ENCODE measurements around the gene LRRC36.

The LRRC36 gene

GRCh38 chr16:67384778-67385510 is 58.3 kb downstream of the LRRC36 start:
- TF ChIP-seq, protein P1, sequence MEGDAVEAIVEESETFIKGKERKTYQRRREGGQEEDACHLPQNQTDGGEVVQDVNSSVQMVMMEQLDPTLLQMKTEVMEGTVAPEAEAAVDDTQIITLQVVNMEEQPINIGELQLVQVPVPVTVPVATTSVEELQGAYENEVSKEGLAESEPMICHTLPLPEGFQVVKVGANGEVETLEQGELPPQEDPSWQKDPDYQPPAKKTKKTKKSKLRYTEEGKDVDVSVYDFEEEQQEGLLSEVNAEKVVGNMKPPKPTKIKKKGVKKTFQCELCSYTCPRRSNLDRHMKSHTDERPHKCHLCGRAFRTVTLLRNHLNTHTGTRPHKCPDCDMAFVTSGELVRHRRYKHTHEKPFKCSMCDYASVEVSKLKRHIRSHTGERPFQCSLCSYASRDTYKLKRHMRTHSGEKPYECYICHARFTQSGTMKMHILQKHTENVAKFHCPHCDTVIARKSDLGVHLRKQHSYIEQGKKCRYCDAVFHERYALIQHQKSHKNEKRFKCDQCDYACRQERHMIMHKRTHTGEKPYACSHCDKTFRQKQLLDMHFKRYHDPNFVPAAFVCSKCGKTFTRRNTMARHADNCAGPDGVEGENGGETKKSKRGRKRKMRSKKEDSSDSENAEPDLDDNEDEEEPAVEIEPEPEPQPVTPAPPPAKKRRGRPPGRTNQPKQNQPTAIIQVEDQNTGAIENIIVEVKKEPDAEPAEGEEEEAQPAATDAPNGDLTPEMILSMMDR (IDR thresholded peaks at IDR 0.05; ENCODE audit: insufficient read depth, low read length, missing control alignments), result no peak
- no peak overlapping the region for H3K4me3 ChIP-seq (ENCODE audit: low read depth, low read length)
- no peak for DNase-seq (ENCODE audit: low read depth, low spot score)
- ChIA-PET POLR2A (no interaction called here), CTCF (interaction anchor here (0.9 to 1.5 kb wide), 5 partner anchors 8 to 103 kb away, joined by 3 to 4 read pairs (median 3); partner anchors contain the start of genes ATP6V0D1 and TPPP3)

DNA sequence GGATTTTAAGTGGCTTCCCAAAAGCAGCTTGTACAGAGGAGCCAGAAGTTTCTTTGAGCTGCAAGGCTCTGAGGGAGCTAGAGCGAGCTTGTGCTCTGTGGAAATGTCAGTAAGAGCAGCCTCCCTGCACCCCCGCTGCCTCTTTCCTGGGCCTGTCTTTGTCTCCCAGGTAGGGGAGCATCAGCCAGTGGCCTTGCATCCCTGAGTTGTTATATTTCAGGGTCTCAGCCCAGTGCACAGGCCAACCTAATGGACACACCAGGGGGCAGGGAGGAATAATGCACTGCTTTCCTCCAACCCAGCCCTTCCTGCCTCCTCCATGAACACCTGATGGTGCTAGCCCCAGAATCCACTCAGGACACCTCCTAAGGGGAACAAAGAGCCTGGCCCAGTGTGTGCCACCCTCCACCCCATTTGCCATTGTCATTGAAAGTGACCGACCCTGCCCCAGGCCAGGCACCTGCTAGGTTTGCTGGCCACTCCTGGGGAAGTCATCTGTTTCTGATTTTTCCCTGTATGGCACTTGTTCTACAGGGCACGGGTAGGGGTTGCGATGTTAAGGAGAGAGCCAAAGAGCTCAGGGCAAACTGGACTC is 60.3 kb downstream of the LRRC36 start:
- CTCF ChIA-PET, result interaction anchor here (0.8 to 1.4 kb wide), 2 partner anchors 13 to 14 kb away, joined by 3 to 6 read pairs; no protein-coding TSS in a partner anchor
- DNase-seq (ENCODE audit: low read depth, low spot score), result no peak
- H3K4me3 ChIP-seq (ENCODE audit: low read depth, low read length), result no peak overlapping the region
- POLR2A ChIA-PET, result no interaction called here
- TF ChIP-seq, protein P1 (IDR thresholded peaks at IDR 0.05; ENCODE audit: insufficient read depth, low read length, missing control alignments), result no peak

GRCh38 chr16:67387479-67388079 is 61.0 kb downstream of the LRRC36 start:
- no peak for DNase-seq (ENCODE audit: low read depth, low spot score)
- TF ChIP-seq, protein P1 (IDR thresholded peaks at IDR 0.05; ENCODE audit: insufficient read depth, low read length, missing control alignments), result no peak
- no peak overlapping the region for H3K4me3 ChIP-seq (ENCODE audit: low read depth, low read length)
- CTCF ChIA-PET, result interaction anchor here (1.0 to 1.4 kb wide), 2 partner anchors 12 to 127 kb away, joined by 3 to 6 read pairs; no protein-coding TSS in a partner anchor
- POLR2A ChIA-PET, result no interaction called here

GRCh38 chr16:67388191-67388590 is 61.6 kb downstream of the LRRC36 start:
- ChIA-PET CTCF (interaction anchor here (1.0 to 1.4 kb wide), 3 partner anchors 12 to 128 kb away, joined by 3 to 6 read pairs (median 4); partner anchors contain the start of gene ZDHHC1), POLR2A (no interaction called here)
- no peak overlapping the region for H3K4me3 ChIP-seq (ENCODE audit: low read depth, low read length)
- DNase-seq (ENCODE audit: low read depth, low spot score), result no peak
- TF ChIP-seq, protein P1 (IDR thresholded peaks at IDR 0.05; ENCODE audit: insufficient read depth, low read length, missing control alignments), result no peak

DNA sequence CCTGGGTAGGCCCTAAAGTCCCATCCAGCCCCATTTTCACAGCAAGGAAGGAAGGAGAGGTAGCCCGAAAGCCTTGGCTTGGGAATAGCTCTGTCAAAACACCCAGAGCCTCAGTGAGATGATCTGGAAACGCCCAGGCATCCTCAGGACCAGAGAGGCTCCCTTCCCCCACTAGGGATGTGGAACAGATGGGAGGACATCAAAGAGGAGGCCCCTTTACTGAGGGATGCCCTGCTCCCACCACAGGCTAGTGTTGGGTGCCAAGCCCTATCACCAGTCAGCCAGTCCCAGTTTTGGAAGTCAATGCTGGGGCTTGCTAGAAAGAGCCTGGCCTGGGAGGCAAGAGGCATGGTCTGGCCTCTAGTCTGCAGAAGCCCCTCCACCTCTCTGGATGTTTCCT is 62.0 kb downstream of the LRRC36 start:
- POLR2A ChIA-PET, result no interaction called here
- CTCF ChIA-PET, result interaction anchor here (0.8 to 1.1 kb wide), 3 partner anchors 28 to 128 kb away, joined by 3 to 4 read pairs (median 4); partner anchors contain the start of gene ZDHHC1
- TF ChIP-seq, protein P1 (IDR thresholded peaks at IDR 0.05; ENCODE audit: insufficient read depth, low read length, missing control alignments), result no peak
- no peak for DNase-seq (ENCODE audit: low read depth, low spot score)
- H3K4me3 ChIP-seq (ENCODE audit: low read depth, low read length), result no peak overlapping the region
